Smooth muscle cell (in vitro differentiated cells): ENCODE measurements around the gene TWIST2. TPM values are rescaled to one million over a fixed set of nuclear protein-coding genes. Genes with fewer than 3 reads are reported as not detected.

ENCODE experiments used
- DNase-seq: peaks from one replicate; lab custom pipeline; 2025; ENCODE audit not compliant: unreplicated experiment; lab: John Stamatoyannopoulos, UW
- H2AFZ ChIP-seq: fragments of 200-600 bp; sonication (generic); 2 replicates; pipeline ENCODE4 v1.6.0; 2016; ENCODE audit warnings: antibody characterized with exemption, low read depth, mild to moderate bottlenecking
- H3F3A ChIP-seq: fragments of 200-600 bp; sonication (generic); 2 replicates; pipeline ENCODE4 v1.6.0; 2017; ENCODE audit warnings: antibody characterized with exemption, low read depth
- H3K27ac ChIP-seq: fragments of 200-600 bp; sonication (generic); 2 replicates; pipeline ENCODE4 v1.5.1; 2016; ENCODE audit warnings: low read depth, mild to moderate bottlenecking
- H3K27me3 ChIP-seq: fragments of 200-600 bp; sonication (generic); 2 replicates; pipeline ENCODE4 v1.6.1; 2016; ENCODE audit warnings: low read depth, mild to moderate bottlenecking
- H3K36me3 ChIP-seq: fragments of 200-600 bp; sonication (generic); 2 replicates; pipeline ENCODE4 v1.5.1; 2016; ENCODE audit warnings: low read depth
- H3K4me1 ChIP-seq: fragments of 200-600 bp; sonication (generic); 2 replicates; pipeline ENCODE4 v1.5.1; 2016; ENCODE audit warnings: low read depth
- H3K4me2 ChIP-seq: fragments of 200-600 bp; sonication (generic); 2 replicates; pipeline ENCODE4 v1.6.0; 2016; ENCODE audit warnings: mild to moderate bottlenecking
- H3K4me3 ChIP-seq: fragments of 200-600 bp; sonication (generic); 2 replicates; pipeline ENCODE4 v1.5.1; 2016; ENCODE audit warnings: mild to moderate bottlenecking
- H3K79me2 ChIP-seq: fragments of 200-600 bp; sonication (generic); 2 replicates; pipeline ENCODE4 v1.6.0; 2016; ENCODE audit warnings: low read depth, mild to moderate bottlenecking
- H3K9ac ChIP-seq: fragments of 200-600 bp; sonication (generic); 2 replicates; pipeline ENCODE4 v1.6.0; 2016; ENCODE audit warnings: low read depth
- H3K9me3 ChIP-seq: fragments of 200-600 bp; sonication (generic); replicated peaks from 2 replicates; pipeline ENCODE4 v1.5.1; 2016; ENCODE audit warnings: low read depth
- H4K20me1 ChIP-seq: fragments of 200-600 bp; sonication (generic); 2 replicates; pipeline ENCODE4 v1.6.0; 2016; ENCODE audit warnings: low read depth
- WGBS: methylation state at CpG from one replicate; pipeline ENCODE4 v1.1.7; 2016; ENCODE audit warnings: low lambda C conversion rate; 5-methylcytosine and 5-hydroxymethylcytosine counted together
- polyA plus RNA-seq: library from polyadenylated mRNA; unstranded; fragments of >200 nt; fragmentation: Nextera tagmentation; extraction: Ambion mirVana; gene quantifications from 2 replicates; pipeline ENCODE4 v1.2.1, GENCODE V29; 2016
- total RNA-seq: library from RNA; depleted of rRNA; stranded (reverse); fragments of >200 nt; gene quantifications from 2 replicates; pipeline ENCODE4 v1.2.3, GENCODE V29; 2014
- TF ChIP-seq, protein P1 (sequence below): fragments of 200-600 bp; sonication (generic); IDR thresholded peaks from 2 replicates; pipeline ENCODE4 v1.5.1; 2017; ENCODE audit warnings: borderline replicate concordance, mild to moderate bottlenecking, antibody characterized with exemption; ENCODE audit not compliant: insufficient read depth, poor library complexity, severe bottlenecking

The TWIST2 gene
- total and polyA plus RNA-seq, 2 experiments from 2014 or later, result 1.0 to 2.4 TPM

DNA sequence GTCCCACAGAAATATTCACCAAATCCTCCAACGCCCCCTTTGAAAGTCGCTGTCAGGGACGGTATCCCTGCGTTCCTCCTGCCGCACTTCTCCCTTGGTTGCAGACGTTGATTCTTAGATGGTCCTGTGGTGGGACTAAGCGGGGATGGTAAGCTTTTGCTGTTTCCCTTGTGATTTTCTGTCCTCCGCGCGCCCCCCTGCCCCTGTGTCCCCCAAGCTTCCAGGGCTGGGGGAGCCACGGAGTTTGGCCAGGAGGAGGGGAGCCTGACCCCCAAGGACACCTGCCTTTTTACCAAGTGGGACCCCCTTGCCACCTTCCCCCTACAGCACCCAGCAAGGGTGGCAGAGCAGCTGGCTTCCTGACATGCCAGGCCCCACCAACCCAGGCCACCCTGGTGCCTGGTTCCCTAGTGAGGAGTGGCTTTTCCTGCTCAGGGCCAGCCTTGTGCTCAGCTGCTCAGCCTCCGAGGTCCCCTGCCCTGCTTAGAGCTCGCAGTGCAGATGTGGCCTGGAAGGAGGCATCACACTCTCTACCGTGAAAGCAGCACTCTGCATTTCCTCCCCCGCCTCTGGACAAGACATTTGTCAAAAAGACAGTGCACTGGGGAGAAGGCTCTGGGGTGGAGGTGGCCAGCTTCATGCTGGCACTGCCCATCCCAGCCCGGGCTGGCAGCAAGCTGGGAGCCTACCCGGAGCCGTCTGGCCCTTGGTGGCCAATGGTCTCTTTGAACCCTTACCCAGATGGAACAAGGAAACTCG, 49.4 kb downstream of the TWIST2 start:
- Histone ChIP-seq H3K9me3 (no peaks in the 10 kb centered on the region), H3K36me3 (no peaks in the 10 kb centered on the region), H2AFZ (no peak overlapping the region), H4K20me1 (no peaks in the 10 kb centered on the region), H3K27ac (no peak overlapping the region), H3K79me2 (no peaks in the 10 kb centered on the region), H3K27me3 (no peaks in the 10 kb centered on the region), H3K4me3 (no peak overlapping the region), H3K4me1 (peaks cover 5% of the 10 kb centered on the region), H3K4me2 (no peak overlapping the region), H3F3A (no peaks in the 10 kb centered on the region), H3K9ac (no peak overlapping the region)
- TF ChIP-seq, protein P1, sequence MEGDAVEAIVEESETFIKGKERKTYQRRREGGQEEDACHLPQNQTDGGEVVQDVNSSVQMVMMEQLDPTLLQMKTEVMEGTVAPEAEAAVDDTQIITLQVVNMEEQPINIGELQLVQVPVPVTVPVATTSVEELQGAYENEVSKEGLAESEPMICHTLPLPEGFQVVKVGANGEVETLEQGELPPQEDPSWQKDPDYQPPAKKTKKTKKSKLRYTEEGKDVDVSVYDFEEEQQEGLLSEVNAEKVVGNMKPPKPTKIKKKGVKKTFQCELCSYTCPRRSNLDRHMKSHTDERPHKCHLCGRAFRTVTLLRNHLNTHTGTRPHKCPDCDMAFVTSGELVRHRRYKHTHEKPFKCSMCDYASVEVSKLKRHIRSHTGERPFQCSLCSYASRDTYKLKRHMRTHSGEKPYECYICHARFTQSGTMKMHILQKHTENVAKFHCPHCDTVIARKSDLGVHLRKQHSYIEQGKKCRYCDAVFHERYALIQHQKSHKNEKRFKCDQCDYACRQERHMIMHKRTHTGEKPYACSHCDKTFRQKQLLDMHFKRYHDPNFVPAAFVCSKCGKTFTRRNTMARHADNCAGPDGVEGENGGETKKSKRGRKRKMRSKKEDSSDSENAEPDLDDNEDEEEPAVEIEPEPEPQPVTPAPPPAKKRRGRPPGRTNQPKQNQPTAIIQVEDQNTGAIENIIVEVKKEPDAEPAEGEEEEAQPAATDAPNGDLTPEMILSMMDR, result no peak
- 92% methylated on average over 19 of the region's 19 CpGs for WGBS
- no peak for DNase-seq

DNA sequence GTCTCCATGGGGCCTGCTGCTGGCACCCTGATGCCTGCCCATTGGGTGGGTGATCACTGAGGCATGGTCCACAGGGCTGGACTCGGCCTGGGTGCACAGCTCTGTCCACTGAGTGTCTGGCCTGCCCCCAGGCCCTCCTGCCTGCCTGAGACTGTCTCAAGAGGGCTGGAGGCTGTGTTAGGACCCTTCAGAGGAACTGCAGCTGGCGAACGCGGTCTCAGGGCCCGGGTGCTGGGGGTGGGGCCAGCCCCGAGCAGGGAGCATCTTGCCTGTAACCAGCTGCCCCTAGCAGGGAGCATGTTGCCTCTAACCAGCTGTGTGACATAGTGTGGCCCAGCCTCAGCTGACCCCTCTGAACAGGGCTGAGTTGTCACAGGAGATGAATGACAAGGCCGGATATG, 50.0 kb downstream of the TWIST2 start:
- H4K20me1 ChIP-seq, result no peaks in the 10 kb centered on the region
- no peaks in the 10 kb centered on the region for H3F3A ChIP-seq
- H3K27ac ChIP-seq, result no peak overlapping the region
- no peak for DNase-seq
- TF ChIP-seq, protein P1, result no peak
- 92% methylated on average over 7 of the region's 7 CpGs for WGBS
- H3K27me3 ChIP-seq, result no peaks in the 10 kb centered on the region
- no peak overlapping the region for H3K4me3 ChIP-seq
- H3K36me3 ChIP-seq, result no peaks in the 10 kb centered on the region
- no peaks in the 10 kb centered on the region for H3K9me3 ChIP-seq
- H3K79me2 ChIP-seq, result no peaks in the 10 kb centered on the region
- H2AFZ ChIP-seq, result no peak overlapping the region
- no peak overlapping the region for H3K4me2 ChIP-seq
- peaks cover 5% of the 10 kb centered on the region for H3K4me1 ChIP-seq
- no peak overlapping the region for H3K9ac ChIP-seq

DNA sequence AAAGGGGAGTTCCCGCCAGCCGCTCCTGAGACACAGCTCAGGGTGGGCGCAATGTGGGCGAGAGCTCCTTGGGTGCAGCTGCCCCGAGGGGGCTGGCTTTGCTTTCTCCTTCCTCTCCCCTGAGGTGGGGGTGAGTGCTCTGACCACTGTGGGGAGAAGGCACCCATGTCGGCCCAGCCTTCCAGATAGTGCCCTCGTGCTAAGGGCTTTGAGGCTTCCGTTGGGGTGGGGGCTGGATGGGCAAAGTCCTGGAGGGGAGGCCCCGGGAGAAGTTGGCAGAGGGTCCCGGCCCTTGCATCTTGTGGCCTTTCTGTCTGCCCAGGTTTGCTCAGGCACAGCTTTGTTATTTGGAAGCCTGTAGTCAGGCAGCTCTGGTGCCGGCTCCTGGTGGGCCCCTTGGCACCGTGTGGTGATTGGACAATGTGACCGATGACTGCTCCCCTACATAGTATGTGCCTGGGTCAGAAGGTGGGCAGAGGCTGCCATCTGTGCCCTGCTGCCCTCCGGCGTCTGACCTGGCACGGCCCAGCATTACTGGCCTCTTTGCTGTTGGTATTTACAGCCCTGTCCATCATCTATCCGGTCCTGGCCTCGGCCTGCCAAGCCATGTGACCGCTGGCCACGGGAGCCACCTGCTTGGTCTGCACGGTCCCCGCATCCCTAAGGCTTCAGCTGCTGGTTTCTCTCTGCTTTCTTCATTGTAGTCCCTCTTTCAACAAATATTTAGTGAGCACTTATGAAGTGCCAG, 50.8 kb downstream of the TWIST2 start:
- Histone ChIP-seq H3K9me3 (no peaks in the 10 kb centered on the region), H3K79me2 (no peaks in the 10 kb centered on the region), H3K36me3 (no peaks in the 10 kb centered on the region), H3K4me1 (peaks cover 5% of the 10 kb centered on the region), H3K27ac (no peak overlapping the region), H2AFZ (no peak overlapping the region), H3K4me2 (no peak overlapping the region), H3K9ac (no peak overlapping the region), H4K20me1 (no peaks in the 10 kb centered on the region), H3K27me3 (no peaks in the 10 kb centered on the region), H3F3A (no peaks in the 10 kb centered on the region), H3K4me3 (no peak overlapping the region)
- no peak for DNase-seq
- 99% methylated on average over 22 of the region's 22 CpGs for WGBS
- TF ChIP-seq, protein P1, result no peak
